Measurements from ENCODE around the gene SPRED1.

- TF ChIP-seq CTCF (IDR thresholded peaks at IDR 0.05) (no peak), POLR2A (IDR thresholded peaks at IDR 0.05) (no peak)
Measured at GRCh38 chr15:38401106-38401505, 148.5 kb downstream of the SPRED1 start.
